AG09319 (cell line): ENCODE data around the gene CELA3A.

ENCODE experiments used
- DNase-seq: peaks from one replicate; pipeline ENCODE4 v3.0.0-alpha.2; 2010; ENCODE audit warnings: low read depth; ENCODE audit errors: extremely low read depth
- CTCF ChIP-seq: IDR thresholded peaks from 2 replicates; pipeline ENCODE4 v1.5.1; 2011; ENCODE audit warnings: low read depth, mild to moderate bottlenecking, inconsistent platforms, low read length, moderate library complexity

The CELA3A gene

GRCh38 chr1:22056936-22057335 is 55.5 kb downstream of the CELA3A start:
- DNase-seq = no peak
- TF ChIP-seq CTCF = no peak

GRCh38 chr1:22057861-22058260 is 56.4 kb downstream of the CELA3A start:
- no peak for DNase-seq
- TF ChIP-seq CTCF = no peak
